Activated CD4-positive, alpha-beta T cell treated with anti-CD3 and anti-CD28 coated beads, Interleukin-2, amount 50 U/mL, for 24 hours (primary cell): ENCODE results near the gene IGF1R.

Experiments
- DNase-seq, 2 donors: peaks; one replicate each; pipeline ENCODE4 v3.0.0-alpha.2; 2020; ENCODE audit warnings: low read depth in 1 of 2, low spot score in 1 of 2

IGF1R gene

DNA sequence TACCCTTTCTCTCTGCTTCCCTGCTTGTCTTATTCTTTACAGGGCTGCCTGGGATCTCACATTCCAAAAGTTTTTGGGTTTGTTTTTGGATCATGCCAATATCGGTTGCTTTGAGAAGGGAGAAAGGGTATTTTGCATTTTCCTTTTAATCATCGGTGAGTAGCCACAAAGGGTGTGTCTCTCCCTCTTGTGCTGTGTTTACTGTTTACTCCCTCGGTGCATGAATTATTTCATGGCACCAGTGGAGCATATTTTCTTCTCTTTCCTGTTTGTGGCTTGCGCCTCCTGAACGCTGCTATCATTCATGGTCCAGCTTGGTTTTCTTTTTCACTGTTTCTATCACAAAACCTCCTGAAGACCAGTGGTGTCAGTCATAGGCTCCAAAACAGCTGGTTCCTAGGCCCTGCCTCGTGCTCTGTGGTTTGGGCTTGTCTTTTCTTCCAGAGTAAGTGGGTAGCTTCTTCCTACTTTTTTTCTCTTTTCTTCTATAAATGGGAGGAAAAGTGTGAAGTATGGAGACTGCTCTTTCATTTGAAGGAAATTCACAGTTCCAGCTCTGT is 54.9 kb downstream of the IGF1R start:
- DNase-seq, result no peak

DNA sequence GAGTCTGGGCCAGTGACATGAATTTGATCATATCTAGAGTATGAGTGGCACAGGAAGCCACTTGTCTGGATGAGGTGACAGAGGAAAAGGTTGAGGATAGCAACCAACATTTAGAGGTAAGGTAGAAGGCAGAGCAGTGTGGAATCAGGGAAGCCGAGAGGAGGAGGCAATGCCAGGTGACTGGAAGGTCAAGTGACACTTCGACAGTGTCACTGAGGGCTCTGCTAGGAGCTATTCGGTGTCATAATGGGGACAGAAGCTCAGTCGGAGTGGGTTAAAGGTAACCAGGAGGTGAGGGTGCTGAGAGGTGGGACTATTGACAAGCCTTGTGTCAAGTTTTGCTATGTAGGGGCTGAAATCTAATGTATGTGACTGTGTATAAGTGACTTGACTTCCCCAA is 56.7 kb downstream of the IGF1R start:
- DNase-seq, result no peak

GRCh38 chr15:98706387-98706786 is 58.0 kb downstream of the IGF1R start:
- DNase-seq, result no peak

DNA sequence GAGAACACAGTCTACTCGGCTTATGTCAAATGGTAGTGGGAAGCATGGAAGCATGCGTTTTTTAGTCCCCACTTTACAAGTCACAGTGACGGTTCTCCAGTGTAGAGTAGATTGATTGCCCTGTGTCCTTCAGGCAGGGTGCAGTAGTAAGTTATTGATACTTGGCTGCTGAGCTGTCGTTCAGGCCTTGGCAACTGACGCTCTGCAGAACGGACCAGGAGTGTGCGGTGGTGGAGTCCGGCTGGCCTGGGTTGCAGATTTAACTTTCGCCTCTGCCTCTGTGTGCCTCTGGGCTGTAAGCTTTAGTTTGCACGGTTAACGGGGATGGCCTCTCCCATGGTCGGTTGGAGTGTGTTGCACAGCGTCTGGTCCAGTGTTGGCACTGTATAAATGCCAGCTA is 58.6 kb downstream of the IGF1R start:
- DNase-seq, result no peak

GRCh38 chr15:98708037-98708590 is 59.8 kb downstream of the IGF1R start:
- no peak for DNase-seq

GRCh38 chr15:98711810-98712209 is 63.5 kb downstream of the IGF1R start:
- no peak for DNase-seq

GRCh38 chr15:98712845-98713584 is 64.7 kb downstream of the IGF1R start:
- DNase-seq, result no peak

- DNase-seq, result no peak
Observed at GRCh38 chr15:98713585-98714001, 65.3 kb downstream of the IGF1R start.

GRCh38 chr15:98714922-98715321 is 66.6 kb downstream of the IGF1R start:
- no peak for DNase-seq

- DNase-seq, result no peak
Observed at GRCh38 chr15:98715401-98715800, 67.1 kb downstream of the IGF1R start.

GRCh38 chr15:98715890-98716443 is 67.6 kb downstream of the IGF1R start:
- no peak for DNase-seq

DNA sequence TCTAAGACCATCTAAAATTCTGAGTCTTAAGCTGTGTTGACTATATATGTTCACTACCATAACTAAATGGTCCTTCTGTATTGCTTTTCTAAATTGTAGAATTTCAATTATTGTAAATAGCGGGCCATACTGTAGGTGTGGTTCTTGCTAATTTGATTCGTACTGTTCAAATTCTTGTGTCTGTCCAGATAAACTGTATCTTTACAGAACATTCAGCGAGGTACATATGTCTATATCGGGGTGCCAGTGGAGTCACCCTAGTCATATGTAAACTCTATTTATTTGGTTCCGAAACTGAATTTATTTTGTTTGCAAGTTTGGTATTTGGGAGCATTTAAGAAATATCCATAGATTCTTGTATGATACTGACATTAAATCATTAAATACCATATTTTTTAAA is 69.0 kb downstream of the IGF1R start:
- DNase-seq, result no peak

GRCh38 chr15:98717942-98718341 is 69.6 kb downstream of the IGF1R start:
- no peak for DNase-seq

GRCh38 chr15:98718426-98719136 is 70.2 kb downstream of the IGF1R start:
- DNase-seq, result no peak

- no peak for DNase-seq
Observed at GRCh38 chr15:98719137-98719740, 70.9 kb downstream of the IGF1R start.

GRCh38 chr15:98720031-98720430 is 71.7 kb downstream of the IGF1R start:
- no peak for DNase-seq

DNA sequence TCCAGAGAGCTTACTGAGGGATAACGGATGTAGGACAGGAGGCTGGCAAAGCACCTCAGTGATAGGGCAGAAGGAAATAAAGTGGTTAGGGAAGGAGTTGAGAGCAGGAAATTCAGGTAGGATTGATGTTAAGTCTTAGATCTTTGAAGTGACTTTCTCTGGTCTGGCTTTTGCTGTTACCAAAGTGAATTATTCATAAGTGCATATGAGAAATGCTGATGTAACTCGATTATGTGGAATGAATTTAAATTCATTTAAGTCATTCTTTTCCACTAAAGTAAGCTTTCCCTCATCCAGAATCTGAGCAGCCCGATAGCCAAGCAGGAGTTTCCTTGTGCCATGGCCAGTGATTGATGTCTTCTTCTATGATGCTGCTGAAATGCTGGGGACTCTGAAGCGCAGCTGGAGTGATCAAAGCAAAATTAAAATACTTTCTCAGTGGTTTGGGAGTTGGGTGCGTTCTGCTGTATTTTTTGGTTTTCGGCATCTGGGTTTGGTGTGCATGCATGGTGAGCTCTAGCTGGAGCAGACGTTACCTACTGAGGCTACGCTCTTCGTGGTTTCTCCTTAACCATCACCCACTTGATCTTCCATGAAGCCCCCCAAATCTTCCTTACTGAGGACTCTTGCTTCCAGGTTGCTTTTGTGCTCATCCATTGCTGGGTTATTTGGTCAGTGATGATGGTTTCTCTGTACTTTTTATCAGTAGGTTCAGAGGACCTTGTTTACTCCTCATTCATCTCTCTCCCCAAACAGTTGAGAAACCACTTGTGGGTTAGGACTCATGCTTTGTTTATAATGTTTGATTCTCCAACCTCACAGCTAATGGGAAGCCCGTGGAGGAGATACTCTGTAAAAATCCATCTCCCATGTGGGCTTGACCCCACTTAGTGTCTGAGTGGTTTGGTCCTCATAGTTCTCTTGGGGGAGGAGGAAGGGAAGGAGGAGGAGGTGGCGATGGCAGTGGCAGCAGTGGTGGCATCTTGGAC is 72.5 kb downstream of the IGF1R start:
- no peak for DNase-seq

GRCh38 chr15:98722209-98722608 is 73.9 kb downstream of the IGF1R start:
- no peak for DNase-seq

DNA sequence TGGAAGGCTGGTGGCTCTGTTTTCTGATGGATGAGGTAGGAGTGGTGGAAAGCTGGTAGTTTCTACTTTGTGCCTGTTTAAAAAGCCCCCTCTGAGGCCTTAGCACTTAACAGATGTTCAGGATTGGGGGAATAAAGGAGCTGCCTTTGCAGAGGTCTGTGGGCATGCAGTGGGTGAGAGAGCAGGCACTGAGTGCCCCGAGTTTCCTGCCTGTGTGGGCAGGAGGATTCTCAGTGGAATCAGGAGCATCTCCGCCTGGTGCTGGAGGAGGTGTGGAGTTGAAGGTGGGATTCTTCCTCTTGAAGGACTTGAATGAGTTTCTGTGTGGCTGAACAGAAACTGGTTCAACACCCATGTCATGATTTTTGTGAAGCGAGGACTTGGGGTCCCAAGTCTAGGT is 74.3 kb downstream of the IGF1R start:
- no peak for DNase-seq

GRCh38 chr15:98723195-98723594 is 74.9 kb downstream of the IGF1R start:
- DNase-seq, result no peak
